Suprapubic skin (tissue), 4 donors: ENCODE data around the gene KIF22.
"Not testable (repeated sequence)": the region's sequence is repeated elsewhere in the genome, so short reads cannot be mapped to it uniquely, and the experiment has no call there.

ENCODE experiments used
- CTCF ChIP-seq, 2 donors: fragments of 200-600 bp in 1 of 2; fragments of 450-650 bp in 1 of 2; sonication (generic) in 1 of 2; IDR thresholded peaks; one replicate each; pipeline ENCODE4 v1.5.1; 2016 to 2019; ENCODE audit warnings: antibody characterized with exemption in 2 of 2, mild to moderate bottlenecking in 1 of 2, moderate library complexity in 1 of 2
- EP300 ChIP-seq: sonication (generic); formaldehyde crosslinking; IDR thresholded peaks from one replicate; pipeline ENCODE4 v1.6.1; 2017; ENCODE audit warnings: antibody characterized with exemption
- POLR2A ChIP-seq, 2 donors: fragments of 450-650 bp; IDR thresholded peaks; one replicate each; pipeline ENCODE4 v1.6.1; 2017; ENCODE audit warnings: antibody characterized with exemption in 2 of 2, mild to moderate bottlenecking in 2 of 2, moderate library complexity in 2 of 2
- POLR2AphosphoS5 ChIP-seq, 3 donors: sonication (generic); formaldehyde crosslinking; IDR thresholded peaks; one replicate each; pipeline ENCODE4 v1.6.1; 2017; ENCODE audit warnings: antibody characterized with exemption in 3 of 3

DNA sequence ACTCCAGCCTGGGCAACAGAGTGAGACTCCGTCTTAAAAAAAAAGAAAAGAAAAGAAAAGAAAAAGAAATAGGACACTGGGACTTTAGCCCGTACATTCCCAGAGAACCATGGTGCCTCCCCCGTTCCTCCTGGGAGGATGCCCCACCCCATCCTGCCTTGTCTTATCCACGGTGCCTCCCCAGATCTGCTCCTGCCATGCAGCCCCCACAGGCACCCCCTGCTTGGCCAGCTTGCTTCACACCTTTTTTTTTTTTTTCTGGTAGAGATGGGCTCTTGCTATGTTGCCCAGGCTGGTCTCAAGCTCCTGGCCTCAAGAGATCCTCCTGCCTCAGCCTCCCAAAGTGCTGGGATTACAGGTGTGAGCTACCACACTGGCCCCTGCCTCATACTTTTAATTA lies 44.0 kb upstream of the KIF22 start:
- TF ChIP-seq CTCF (IDR thresholded peaks at IDR 0.05); POLR2A (IDR thresholded peaks at IDR 0.05); POLR2AphosphoS5 (IDR thresholded peaks at IDR 0.05); EP300: not testable (repeated sequence)
